Astrocyte (in vitro differentiated cells and primary cell): Measurements from ENCODE around the gene MPO. TPM values are rescaled to one million over a fixed set of nuclear protein-coding genes. Genes with fewer than 3 reads are reported as not detected.

ENCODE experiments used
- DNase-seq: peaks from one replicate; pipeline ENCODE4 v3.0.0-alpha.2; 2010; ENCODE audit warnings: low read depth
- FAIRE-seq: peaks from 2 replicates; lab custom pipeline; 2011; peaks lifted over from hg19 to GRCh38; lab: Jason Lieb, UNC
- H2AFZ ChIP-seq: 2 replicates; pipeline ENCODE4 v1.6.0; 2012; ENCODE audit warnings: low read depth, low read length, inconsistent platforms
- H3K27ac ChIP-seq: 2 replicates; pipeline ENCODE4 v1.5.1; 2011; ENCODE audit warnings: low read depth, low read length, inconsistent platforms
- H3K27me3 ChIP-seq: 2 replicates; pipeline ENCODE4 v1.6.0; 2011; ENCODE audit warnings: low read length, inconsistent platforms; ENCODE audit not compliant: insufficient read depth
- H3K36me3 ChIP-seq: 2 replicates; pipeline ENCODE4 v1.5.1; 2011; ENCODE audit warnings: low read length, inconsistent platforms; ENCODE audit not compliant: insufficient read depth
- H3K4me1 ChIP-seq: 2 replicates; pipeline ENCODE4 v1.5.1; 2011; ENCODE audit warnings: low read length, inconsistent platforms; ENCODE audit not compliant: insufficient read depth
- H3K4me2 ChIP-seq: 2 replicates; pipeline ENCODE4 v1.6.0; 2012; ENCODE audit warnings: low read length, inconsistent platforms
- H3K4me3 ChIP-seq: 2 replicates; pipeline ENCODE4 v1.5.1; 2011; ENCODE audit warnings: low read depth, mild to moderate bottlenecking, low read length, inconsistent platforms; ENCODE audit not compliant: insufficient read depth
- H3K79me2 ChIP-seq: 2 replicates; pipeline ENCODE4 v1.6.0; 2012; ENCODE audit warnings: mild to moderate bottlenecking, low read length, inconsistent platforms; ENCODE audit not compliant: insufficient read depth
- H3K9ac ChIP-seq: 2 replicates; pipeline ENCODE4 v1.6.0; 2012; ENCODE audit warnings: mild to moderate bottlenecking, low read length, inconsistent platforms
- H3K9me3 ChIP-seq: 2 replicates; pipeline ENCODE4 v1.5.1; 2012; ENCODE audit warnings: low read depth, mild to moderate bottlenecking, low read length, inconsistent platforms; ENCODE audit not compliant: insufficient read depth
- H4K20me1 ChIP-seq: 2 replicates; pipeline ENCODE4 v1.6.0; 2012; ENCODE audit warnings: low read length, inconsistent platforms; ENCODE audit not compliant: insufficient read depth
- H3K27ac Mint-ChIP-seq: one replicate; pipeline ENCODE4 v1.8.0; 2021; ENCODE audit warnings: mild to moderate bottlenecking, mixed read lengths; ENCODE audit not compliant: unreplicated experiment
- H3K27me3 Mint-ChIP-seq: one replicate; pipeline ENCODE4 v1.8.0; 2021; ENCODE audit warnings: low read depth, mixed read lengths; ENCODE audit not compliant: unreplicated experiment
- H3K36me3 Mint-ChIP-seq: one replicate; pipeline ENCODE4 v1.8.0; 2021; ENCODE audit warnings: low read depth, mixed read lengths; ENCODE audit not compliant: unreplicated experiment
- H3K4me1 Mint-ChIP-seq: one replicate; pipeline ENCODE4 v1.8.0; 2021; ENCODE audit warnings: low read depth, mixed read lengths; ENCODE audit not compliant: unreplicated experiment
- H3K4me3 Mint-ChIP-seq: one replicate; pipeline ENCODE4 v1.8.0; 2021; ENCODE audit warnings: mild to moderate bottlenecking, moderate library complexity, mixed read lengths; ENCODE audit not compliant: unreplicated experiment
- H3K9me3 Mint-ChIP-seq: one replicate; pipeline ENCODE4 v1.8.0; 2021; ENCODE audit warnings: mild to moderate bottlenecking, mixed read lengths; ENCODE audit not compliant: unreplicated experiment
- EZH2 ChIP-seq: IDR thresholded peaks from 2 replicates; pipeline ENCODE4 v1.6.1; 2012; ENCODE audit warnings: mild to moderate bottlenecking, low read length, inconsistent platforms; ENCODE audit not compliant: insufficient read depth
- total RNA-seq: library from RNA; stranded (reverse); gene quantifications from 2 replicates; pipeline ENCODE4 v1.2.1, GENCODE V29; 2021
- TF ChIP-seq, protein P1 (sequence below): IDR thresholded peaks from 2 replicates; pipeline ENCODE4 v1.5.1; 2011; ENCODE audit warnings: low read depth, mild to moderate bottlenecking, inconsistent platforms, low read length, moderate library complexity; ENCODE audit not compliant: insufficient read depth

MPO gene
- total RNA-seq, 1 donor from 2014 or later, result not detected

DNA sequence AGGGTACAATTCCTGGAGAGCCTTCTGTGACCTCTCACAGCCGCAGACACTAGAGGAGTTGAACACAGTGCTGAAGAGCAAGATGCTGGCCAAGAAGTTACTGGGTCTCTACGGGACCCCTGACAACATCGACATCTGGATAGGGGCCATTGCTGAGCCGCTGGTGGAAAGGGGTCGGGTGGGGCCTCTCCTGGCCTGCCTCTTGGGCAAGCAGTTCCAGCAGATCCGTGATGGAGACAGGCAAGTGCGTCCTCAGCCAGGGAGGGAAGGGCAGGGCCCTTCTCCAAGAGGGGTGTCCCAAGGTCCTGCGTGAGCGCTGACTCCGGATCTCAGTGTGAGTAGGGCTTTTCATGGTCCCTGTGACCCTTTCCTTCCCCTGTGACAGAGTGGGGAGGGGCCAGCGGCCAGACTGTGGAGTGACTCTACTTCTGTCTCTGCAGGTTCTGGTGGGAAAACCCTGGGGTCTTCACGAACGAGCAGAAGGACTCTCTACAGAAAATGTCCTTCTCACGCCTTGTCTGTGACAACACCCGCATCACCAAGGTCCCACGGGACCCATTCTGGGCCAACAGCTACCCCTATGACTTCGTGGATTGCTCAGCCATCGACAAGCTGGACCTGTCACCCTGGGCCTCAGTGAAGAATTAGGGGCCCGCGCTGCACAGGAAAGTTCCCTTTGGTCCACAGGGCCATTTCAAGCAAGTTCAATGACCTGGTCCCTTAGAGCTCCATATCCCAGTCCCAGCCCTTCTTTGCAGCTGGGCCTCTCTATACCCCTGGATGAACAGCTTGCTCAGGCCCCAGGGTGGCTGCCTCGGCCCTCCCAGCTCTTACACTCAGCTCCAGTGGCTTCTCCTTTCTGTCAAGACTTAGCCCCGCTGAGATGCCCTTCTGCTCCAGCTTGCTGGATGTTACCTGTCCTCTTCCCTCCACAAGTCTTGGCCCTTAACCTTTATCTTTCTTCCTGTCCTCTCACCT lies 13.1 kb downstream of the MPO start:
- Histone ChIP-seq H3K27ac (no peak overlapping the region), H3K4me2 (no peak overlapping the region), H3K4me3 (no peak overlapping the region), H3K9me3 (no peaks in the 10 kb centered on the region), H3K27me3 (peaks cover 15% of the 10 kb centered on the region), H3K79me2 (no peaks in the 10 kb centered on the region), H3K4me1 (no peaks in the 10 kb centered on the region), H2AFZ (no peak overlapping the region), H3K9ac (no peak overlapping the region), H4K20me1 (no peaks in the 10 kb centered on the region), H3K36me3 (no peaks in the 10 kb centered on the region)
- no peak overlapping the region for H3K27ac Mint-ChIP-seq
- no peaks in the 10 kb centered on the region for H3K36me3 Mint-ChIP-seq
- peaks cover 66% of the 10 kb centered on the region for H3K27me3 Mint-ChIP-seq
- no peak for FAIRE-seq
- no peak for TF ChIP-seq EZH2
- TF ChIP-seq, protein P1, sequence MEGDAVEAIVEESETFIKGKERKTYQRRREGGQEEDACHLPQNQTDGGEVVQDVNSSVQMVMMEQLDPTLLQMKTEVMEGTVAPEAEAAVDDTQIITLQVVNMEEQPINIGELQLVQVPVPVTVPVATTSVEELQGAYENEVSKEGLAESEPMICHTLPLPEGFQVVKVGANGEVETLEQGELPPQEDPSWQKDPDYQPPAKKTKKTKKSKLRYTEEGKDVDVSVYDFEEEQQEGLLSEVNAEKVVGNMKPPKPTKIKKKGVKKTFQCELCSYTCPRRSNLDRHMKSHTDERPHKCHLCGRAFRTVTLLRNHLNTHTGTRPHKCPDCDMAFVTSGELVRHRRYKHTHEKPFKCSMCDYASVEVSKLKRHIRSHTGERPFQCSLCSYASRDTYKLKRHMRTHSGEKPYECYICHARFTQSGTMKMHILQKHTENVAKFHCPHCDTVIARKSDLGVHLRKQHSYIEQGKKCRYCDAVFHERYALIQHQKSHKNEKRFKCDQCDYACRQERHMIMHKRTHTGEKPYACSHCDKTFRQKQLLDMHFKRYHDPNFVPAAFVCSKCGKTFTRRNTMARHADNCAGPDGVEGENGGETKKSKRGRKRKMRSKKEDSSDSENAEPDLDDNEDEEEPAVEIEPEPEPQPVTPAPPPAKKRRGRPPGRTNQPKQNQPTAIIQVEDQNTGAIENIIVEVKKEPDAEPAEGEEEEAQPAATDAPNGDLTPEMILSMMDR, result no peak
- no peaks in the 10 kb centered on the region for H3K4me1 Mint-ChIP-seq
- no peak for DNase-seq
- no peak overlapping the region for H3K4me3 Mint-ChIP-seq
- peaks cover 3% of the 10 kb centered on the region for H3K9me3 Mint-ChIP-seq

DNA sequence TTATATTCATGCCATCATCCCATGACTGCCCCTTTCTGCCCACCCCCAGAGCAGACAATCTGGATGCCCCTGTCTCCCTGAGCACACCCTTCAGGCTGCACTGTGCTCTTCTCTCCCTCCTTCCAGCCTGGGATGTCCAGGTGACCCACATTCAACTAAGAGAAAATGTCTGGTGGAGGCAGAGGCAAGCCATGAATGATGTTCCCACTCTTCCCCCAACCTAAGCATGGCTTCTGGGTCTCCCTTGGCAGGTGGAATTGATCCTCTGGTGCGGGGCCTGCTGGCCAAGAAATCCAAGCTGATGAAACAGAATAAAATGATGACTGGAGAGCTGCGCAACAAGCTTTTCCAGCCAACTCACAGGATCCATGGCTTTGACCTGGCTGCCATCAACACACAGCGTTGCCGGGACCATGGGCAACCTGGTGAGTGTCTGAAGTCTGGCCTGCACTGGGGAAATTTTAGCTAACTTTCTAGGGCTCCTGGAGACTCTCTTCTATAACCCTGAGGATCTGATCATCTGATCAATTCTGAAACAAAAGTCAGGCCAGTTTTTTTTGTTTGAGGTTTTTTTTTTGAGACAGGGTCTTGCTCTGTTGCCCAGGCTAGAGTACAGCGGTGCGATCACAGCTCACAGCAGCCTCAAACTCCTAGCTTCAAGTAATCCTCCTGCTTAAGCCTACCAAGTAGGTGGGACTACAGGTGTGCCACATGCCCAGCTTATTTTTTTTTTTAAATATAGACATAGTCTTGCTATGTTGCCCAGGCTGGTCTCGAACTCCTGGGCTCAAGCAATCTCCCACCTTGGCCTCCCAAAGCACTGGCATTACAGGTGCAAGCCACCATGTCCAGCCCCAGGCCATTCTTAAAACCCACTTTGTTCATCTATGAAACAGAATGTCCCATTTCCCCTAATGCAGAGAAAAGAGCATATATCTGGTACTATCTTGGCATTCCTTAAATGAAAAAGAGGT lies 14.5 kb downstream of the MPO start:
- Histone ChIP-seq H3K4me1 (no peaks in the 10 kb centered on the region), H3K36me3 (no peaks in the 10 kb centered on the region), H3K9me3 (no peaks in the 10 kb centered on the region), H3K79me2 (no peaks in the 10 kb centered on the region), H3K27ac (no peak overlapping the region), H2AFZ (no peak overlapping the region), H3K27me3 (peaks cover 15% of the 10 kb centered on the region), H3K9ac (no peak overlapping the region), H4K20me1 (no peaks in the 10 kb centered on the region), H3K4me3 (no peak overlapping the region), H3K4me2 (no peak overlapping the region)
- H3K4me3 Mint-ChIP-seq, result no peak overlapping the region
- no peaks in the 10 kb centered on the region for H3K36me3 Mint-ChIP-seq
- TF ChIP-seq, protein P1, result no peak
- TF ChIP-seq EZH2, result no peak
- H3K27ac Mint-ChIP-seq, result no peak overlapping the region
- no peak for FAIRE-seq
- no peaks in the 10 kb centered on the region for H3K4me1 Mint-ChIP-seq
- peaks cover 67% of the 10 kb centered on the region for H3K27me3 Mint-ChIP-seq
- DNase-seq, result no peak
- H3K9me3 Mint-ChIP-seq, result peaks cover 3% of the 10 kb centered on the region
